Breast epithelium (tissue), 3 donors: ENCODE measurements around the gene DNMBP.

ENCODE experiments used
- POLR2A ChIP-seq: fragments of 450-650 bp; IDR thresholded peaks from one replicate; pipeline ENCODE4 v1.6.1; 2016; ENCODE audit warnings: antibody characterized with exemption, mild to moderate bottlenecking, moderate library complexity
- POLR2AphosphoS5 ChIP-seq, 3 donors: sonication (generic); formaldehyde crosslinking; IDR thresholded peaks; one replicate each; pipeline ENCODE4 v1.6.1; 2017; ENCODE audit warnings: antibody characterized with exemption in 3 of 3
- TF ChIP-seq, protein P1 (sequence below), 3 donors: fragments of 450-650 bp; IDR thresholded peaks; one replicate each; pipeline ENCODE4 v1.5.1; 2016 to 2017; ENCODE audit warnings: antibody characterized with exemption in 3 of 3, mild to moderate bottlenecking in 3 of 3, moderate library complexity in 3 of 3

DNA sequence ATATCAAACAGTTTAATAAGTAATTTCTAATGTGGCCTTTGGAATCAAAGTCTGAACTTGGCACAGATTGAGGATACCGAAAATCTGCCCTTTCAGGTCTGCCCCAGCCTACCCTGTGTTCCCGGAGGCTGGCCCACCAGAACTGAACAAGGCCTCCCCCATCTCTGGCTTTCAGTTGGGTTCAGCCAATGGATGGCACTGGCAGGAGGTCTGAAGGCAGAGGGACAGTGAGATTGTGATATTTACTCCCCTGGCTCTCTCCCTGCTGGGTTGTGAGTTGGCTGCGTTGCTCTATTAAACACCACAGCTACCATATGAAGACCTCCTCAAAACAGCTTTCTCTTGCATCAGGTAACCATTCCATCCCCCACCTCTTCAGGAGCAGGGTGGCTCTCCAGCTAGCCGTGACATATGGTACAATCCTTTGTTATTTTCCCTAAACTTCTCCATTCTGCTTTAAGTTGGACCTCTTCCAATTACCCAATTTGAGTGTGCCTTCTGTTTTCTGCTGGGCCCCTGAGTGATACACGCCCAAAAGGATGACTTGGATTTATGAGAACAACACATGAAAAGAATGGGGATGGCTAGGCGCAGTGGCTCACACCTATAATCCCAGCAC lies 28.1 kb downstream of the DNMBP start:
- TF ChIP-seq, protein P1, sequence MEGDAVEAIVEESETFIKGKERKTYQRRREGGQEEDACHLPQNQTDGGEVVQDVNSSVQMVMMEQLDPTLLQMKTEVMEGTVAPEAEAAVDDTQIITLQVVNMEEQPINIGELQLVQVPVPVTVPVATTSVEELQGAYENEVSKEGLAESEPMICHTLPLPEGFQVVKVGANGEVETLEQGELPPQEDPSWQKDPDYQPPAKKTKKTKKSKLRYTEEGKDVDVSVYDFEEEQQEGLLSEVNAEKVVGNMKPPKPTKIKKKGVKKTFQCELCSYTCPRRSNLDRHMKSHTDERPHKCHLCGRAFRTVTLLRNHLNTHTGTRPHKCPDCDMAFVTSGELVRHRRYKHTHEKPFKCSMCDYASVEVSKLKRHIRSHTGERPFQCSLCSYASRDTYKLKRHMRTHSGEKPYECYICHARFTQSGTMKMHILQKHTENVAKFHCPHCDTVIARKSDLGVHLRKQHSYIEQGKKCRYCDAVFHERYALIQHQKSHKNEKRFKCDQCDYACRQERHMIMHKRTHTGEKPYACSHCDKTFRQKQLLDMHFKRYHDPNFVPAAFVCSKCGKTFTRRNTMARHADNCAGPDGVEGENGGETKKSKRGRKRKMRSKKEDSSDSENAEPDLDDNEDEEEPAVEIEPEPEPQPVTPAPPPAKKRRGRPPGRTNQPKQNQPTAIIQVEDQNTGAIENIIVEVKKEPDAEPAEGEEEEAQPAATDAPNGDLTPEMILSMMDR (IDR thresholded peaks at IDR 0.05) = no peak
- TF ChIP-seq POLR2A (no peak), POLR2AphosphoS5 (IDR thresholded peaks at IDR 0.05) (no peak)
